K562 (cell line): ENCODE data around the gene TIFAB. TPM values are rescaled to one million over a fixed set of nuclear protein-coding genes. Genes with fewer than 3 reads are reported as not detected.
A peak's percentile ranks its signal among the peaks of the same experiment; 100 is the strongest.

Source experiments
- ARHGAP35 ChIP-seq: fragments of 450-650 bp; IDR thresholded peaks from 2 replicates; pipeline ENCODE4 v1.6.1; 2018; ENCODE audit not compliant: partially characterized antibody
- BRF2 ChIP-seq: IDR thresholded peaks from 3 replicates; pipeline ENCODE4 v1.6.1; 2011; ENCODE audit warnings: borderline replicate concordance, mild to moderate bottlenecking; ENCODE audit not compliant: insufficient read length, insufficient read depth
- CBFA2T3 ChIP-seq: fragments of 450-650 bp; IDR thresholded peaks from 2 replicates; pipeline ENCODE4 v1.6.1; 2017
- NR4A1 ChIP-seq, 2 experiments: fragments of 250-450 bp in 1 of 2; fragments of 450-650 bp in 1 of 2; sonication (Bioruptor Pico) in 1 of 2; IDR thresholded peaks; 2 replicates each; pipeline versions ENCODE4 v1.4.0 to v1.6.1; 2016 to 2020; ENCODE audit warnings: mild to moderate bottlenecking in 2 of 2, missing compliant biosample characterization in 1 of 2, missing genetic modification characterization in 1 of 2, moderate library complexity in 1 of 2
- PTRF ChIP-seq: fragments of 450-650 bp; IDR thresholded peaks from 2 replicates; pipeline ENCODE4 v1.6.1; 2016; ENCODE audit warnings: mild to moderate bottlenecking, missing genetic modification characterization, missing compliant biosample characterization
- RFX1 ChIP-seq: fragments of 450-650 bp; IDR thresholded peaks from 2 replicates; pipeline ENCODE4 v1.6.1; 2016; ENCODE audit warnings: mild to moderate bottlenecking, moderate library complexity
- SAFB2 ChIP-seq: fragments of 200-400 bp; formaldehyde crosslinking; IDR thresholded peaks from 2 replicates; pipeline ENCODE4 v1.6.1; 2018; ENCODE audit warnings: borderline replicate concordance, low read length, low read depth, moderate library complexity; ENCODE audit not compliant: severe bottlenecking
- SREBF1 ChIP-seq: fragments of 150-350 bp; IDR thresholded peaks from 2 replicates; pipeline ENCODE4 v1.6.1; 2014; ENCODE audit warnings: antibody characterized with exemption, low read depth, low read length, borderline replicate concordance
- ZBTB49 ChIP-seq: sonication (generic); formaldehyde crosslinking; IDR thresholded peaks from 2 replicates; pipeline ENCODE4 v1.8.0; 2022; ENCODE audit warnings: missing genetic modification reagents, mild to moderate bottlenecking, borderline replicate concordance
- ZFP30 ChIP-seq: fragments of 250-450 bp; sonication (Bioruptor Pico); IDR thresholded peaks from 2 replicates; pipeline ENCODE4 v1.8.0; 2022; ENCODE audit warnings: moderate library complexity, mild to moderate bottlenecking, inconsistent platforms, borderline replicate concordance
- polyA plus RNA-seq, 8 experiments: library from polyadenylated mRNA; depleted of rRNA in 4 of 8; stranded (reverse) in 5 of 8; unstranded in 3 of 8; fragments of >200 nt; fragmentation: Nextera tagmentation in 2 of 8; fragmentation: Illumina TruSeq in 1 of 8; extraction: Ambion mirVana in 2 of 8; extraction: Trizol in 1 of 8; gene quantifications; 2 replicates each; pipeline versions ENCODE4 v1.2.1 to v1.2.3, GENCODE V29; 2011 to 2014; ENCODE audit warnings: inconsistent platforms in 1 of 8, missing spikeins in 1 of 8
- total RNA-seq, 7 experiments: library from RNA; depleted of rRNA in 6 of 7; stranded (reverse); fragments of >200 nt in 6 of 7; fragmentation: Illumina TruSeq in 2 of 7; extraction: Trizol in 2 of 7; gene quantifications; 2 replicates each; pipeline versions ENCODE4 v1.2.1 to v1.2.3, GENCODE V29; 2011 to 2021; ENCODE audit warnings: low replicate concordance in 1 of 7
- TF ChIP-seq, protein P1 (sequence below): fragments of 250-450 bp; sonication (Bioruptor Pico); IDR thresholded peaks from 2 replicates; pipeline ENCODE4 v1.4.0; 2020

The TIFAB gene
- total and polyA plus RNA-seq, 9 of the 15 experiments (the other 6 are each of a cell fraction or from before 2014, with no cell fraction given) = not detected

GRCh38 chr5:135457424-135458071 lies 5.4 kb upstream of the TIFAB start (continued):
- TF ChIP-seq ARHGAP35 (no peak), SAFB2 (no peak), ZFP30 (no peak), ZBTB49 (CRISPR knock-in tag) (no peak), SREBF1 (no peak), RFX1 (no peak), CBFA2T3 (no peak), NR4A1 (CRISPR knock-in tag; IDR thresholded peaks at IDR 0.05) (peak; percentile 85; the same call in 1 of the 2 replicates), NR4A1 (tag; IDR thresholded peaks at IDR 0.05) (no peak), BRF2 (no peak), PTRF (tag) (no peak)
- TF ChIP-seq, protein P1, sequence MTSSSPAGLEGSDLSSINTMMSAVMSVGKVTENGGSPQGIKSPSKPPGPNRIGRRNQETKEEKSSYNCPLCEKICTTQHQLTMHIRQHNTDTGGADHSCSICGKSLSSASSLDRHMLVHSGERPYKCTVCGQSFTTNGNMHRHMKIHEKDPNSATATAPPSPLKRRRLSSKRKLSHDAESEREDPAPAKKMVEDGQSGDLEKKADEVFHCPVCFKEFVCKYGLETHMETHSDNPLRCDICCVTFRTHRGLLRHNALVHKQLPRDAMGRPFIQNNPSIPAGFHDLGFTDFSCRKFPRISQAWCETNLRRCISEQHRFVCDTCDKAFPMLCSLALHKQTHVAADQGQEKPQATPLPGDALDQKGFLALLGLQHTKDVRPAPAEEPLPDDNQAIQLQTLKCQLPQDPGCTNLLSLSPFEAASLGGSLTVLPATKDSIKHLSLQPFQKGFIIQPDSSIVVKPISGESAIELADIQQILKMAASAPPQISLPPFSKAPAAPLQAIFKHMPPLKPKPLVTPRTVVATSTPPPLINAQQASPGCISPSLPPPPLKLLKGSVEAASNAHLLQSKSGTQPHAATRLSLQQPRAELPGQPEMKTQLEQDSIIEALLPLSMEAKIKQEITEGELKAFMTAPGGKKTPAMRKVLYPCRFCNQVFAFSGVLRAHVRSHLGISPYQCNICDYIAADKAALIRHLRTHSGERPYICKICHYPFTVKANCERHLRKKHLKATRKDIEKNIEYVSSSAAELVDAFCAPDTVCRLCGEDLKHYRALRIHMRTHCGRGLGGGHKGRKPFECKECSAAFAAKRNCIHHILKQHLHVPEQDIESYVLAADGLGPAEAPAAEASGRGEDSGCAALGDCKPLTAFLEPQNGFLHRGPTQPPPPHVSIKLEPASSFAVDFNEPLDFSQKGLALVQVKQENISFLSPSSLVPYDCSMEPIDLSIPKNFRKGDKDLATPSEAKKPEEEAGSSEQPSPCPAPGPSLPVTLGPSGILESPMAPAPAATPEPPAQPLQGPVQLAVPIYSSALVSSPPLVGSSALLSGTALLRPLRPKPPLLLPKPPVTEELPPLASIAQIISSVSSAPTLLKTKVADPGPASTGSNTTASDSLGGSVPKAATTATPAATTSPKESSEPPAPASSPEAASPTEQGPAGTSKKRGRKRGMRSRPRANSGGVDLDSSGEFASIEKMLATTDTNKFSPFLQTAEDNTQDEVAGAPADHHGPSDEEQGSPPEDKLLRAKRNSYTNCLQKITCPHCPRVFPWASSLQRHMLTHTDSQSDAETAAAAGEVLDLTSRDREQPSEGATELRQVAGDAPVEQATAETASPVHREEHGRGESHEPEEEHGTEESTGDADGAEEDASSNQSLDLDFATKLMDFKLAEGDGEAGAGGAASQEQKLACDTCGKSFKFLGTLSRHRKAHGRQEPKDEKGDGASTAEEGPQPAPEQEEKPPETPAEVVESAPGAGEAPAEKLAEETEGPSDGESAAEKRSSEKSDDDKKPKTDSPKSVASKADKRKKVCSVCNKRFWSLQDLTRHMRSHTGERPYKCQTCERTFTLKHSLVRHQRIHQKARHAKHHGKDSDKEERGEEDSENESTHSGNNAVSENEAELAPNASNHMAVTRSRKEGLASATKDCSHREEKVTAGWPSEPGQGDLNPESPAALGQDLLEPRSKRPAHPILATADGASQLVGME (CRISPR knock-in tag) = peak; percentile 70; the same call in 1 of the 2 replicates
